Skeletal muscle cell (primary cell): ENCODE results near the gene RAD51B.

Experiments used
- DNase-seq: peaks from one replicate; pipeline ENCODE4 v3.0.0-alpha.2; 2010; ENCODE audit warnings: low read depth
- H3K4me3 ChIP-seq: 2 replicates; pipeline ENCODE4 v1.5.1; 2011; ENCODE audit warnings: low read depth, mild to moderate bottlenecking, control low read depth, low read length, moderate library complexity

The RAD51B gene

GRCh38 chr14:67821121-67821520 is 1.5 kb downstream of the RAD51B start:
- no peak for DNase-seq
- no peak overlapping the region for H3K4me3 ChIP-seq

- no peak overlapping the region for H3K4me3 ChIP-seq
- no peak for DNase-seq
Measured at GRCh38 chr14:67831113-67831512, 11.5 kb downstream of the RAD51B start.

- DNase-seq, result no peak
- H3K4me3 ChIP-seq, result no peak overlapping the region
Measured at GRCh38 chr14:67833403-67833802, 13.8 kb downstream of the RAD51B start.

DNA sequence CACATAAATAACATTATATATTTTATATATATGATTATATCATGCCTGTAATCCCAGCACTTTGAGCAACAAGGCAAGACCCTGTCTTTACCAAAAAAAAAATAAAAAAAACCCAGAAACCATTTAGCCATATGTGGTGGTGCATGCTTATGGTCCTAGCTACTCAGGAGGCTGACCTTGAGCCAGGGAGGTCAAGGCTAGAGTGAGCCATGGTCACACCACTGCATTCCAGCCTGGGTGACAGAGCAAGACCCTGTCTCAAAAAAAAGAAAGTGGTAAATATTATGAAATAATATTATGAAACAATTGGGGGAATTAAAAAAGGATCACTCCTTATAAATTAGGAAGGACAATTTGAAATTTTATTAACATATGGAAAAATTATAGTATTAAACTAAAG is 16.0 kb downstream of the RAD51B start:
- H3K4me3 ChIP-seq, result no peak overlapping the region
- DNase-seq, result no peak

DNA sequence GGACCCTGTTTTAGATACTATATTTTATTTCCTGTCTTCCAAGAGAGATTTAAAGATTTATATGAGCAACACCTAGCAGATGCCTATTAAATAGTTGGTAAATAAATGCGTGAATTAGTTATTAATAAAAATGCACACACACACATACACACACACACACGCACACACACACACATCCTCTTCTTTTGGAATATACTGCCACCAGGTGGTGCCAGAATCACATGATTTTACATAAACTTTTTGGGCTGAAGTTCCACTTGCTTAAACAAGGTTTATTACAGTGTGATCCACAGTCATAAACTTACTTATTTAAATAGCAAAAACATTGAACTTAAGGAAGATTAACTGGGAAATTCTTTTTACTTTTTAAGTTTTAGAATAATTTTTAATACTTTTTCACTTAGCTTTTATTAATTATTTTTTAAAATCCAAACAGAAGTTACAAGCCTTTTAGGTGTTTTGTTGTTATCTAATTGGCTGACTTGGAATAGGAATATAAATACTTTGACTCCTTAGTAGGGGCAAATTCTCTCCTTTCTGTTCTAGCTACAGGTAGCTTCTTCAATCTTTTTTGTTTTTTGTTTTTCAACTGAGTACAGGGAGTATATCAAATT is 17.5 kb downstream of the RAD51B start:
- peak; percentile 56 for DNase-seq
- no peak overlapping the region for H3K4me3 ChIP-seq

DNA sequence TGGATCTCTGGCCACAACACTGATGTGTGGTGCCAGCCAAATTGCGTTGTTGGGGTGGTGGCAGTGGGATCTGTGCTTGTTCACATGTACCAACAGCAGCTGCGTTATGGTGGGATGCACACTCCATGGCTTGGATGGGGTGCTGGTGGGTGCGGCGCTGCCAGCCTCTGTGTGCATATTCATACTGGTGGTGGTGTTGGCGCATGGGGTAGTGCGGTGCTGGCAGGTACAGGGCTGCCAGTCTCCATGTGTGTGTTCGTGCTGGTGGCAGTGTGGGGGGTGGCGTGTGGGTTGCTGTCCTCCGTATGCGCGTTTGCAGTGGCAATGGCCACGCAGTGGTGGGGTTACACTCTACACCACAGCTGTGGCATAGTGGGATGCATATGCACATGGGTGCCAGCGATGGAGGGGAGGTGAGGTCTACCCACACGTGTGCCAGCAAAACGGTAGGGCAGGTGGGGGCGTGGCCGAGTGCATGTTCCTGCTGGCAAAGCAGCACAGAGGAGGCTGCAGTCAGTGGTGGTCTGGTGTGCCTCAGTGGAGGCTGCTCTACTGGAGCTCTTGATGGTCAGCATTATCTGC is 26.5 kb downstream of the RAD51B start:
- no peak overlapping the region for H3K4me3 ChIP-seq
- no peak for DNase-seq

DNA sequence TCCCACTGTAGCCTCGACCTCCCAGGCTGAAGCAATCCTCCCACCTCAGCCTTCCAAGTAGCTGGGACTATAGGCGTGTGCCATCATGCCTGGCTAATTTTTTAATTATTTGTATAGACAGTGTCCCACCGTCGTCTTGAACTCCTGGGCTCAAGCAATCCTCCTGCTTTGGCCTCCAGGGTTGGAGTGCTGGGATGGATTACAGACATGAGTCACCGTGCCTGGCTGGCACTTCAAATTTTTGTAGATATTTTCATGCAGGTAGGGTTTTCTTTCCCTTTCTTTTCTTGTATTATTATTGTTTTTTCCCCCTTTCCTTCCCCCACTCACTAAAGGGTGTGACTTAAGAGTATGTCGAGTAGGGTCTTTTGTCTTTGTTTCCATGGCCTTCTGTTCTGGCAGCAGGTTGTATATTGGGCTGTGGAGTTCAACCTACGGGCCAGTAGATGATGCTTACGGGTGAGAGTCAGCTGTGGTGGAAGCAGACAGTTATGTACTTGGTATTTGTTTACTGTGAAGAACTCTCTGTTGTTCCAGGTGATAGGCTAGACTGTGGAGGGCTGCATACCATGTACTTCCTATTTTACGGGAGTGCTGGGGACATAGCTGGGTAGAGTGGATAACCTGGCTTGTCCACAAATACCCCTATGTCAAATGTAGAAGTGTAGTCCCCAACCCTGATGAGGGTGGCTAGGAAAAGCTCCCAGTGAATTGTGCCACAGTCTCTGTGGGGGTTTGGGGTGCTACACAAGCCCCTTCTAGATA is 30.7 kb downstream of the RAD51B start:
- no peak overlapping the region for H3K4me3 ChIP-seq
- DNase-seq, result no peak

GRCh38 chr14:67851785-67852410 is 32.3 kb downstream of the RAD51B start:
- no peak overlapping the region for H3K4me3 ChIP-seq
- DNase-seq, result no peak

GRCh38 chr14:67852926-67853604 is 33.5 kb downstream of the RAD51B start:
- DNase-seq, result no peak
- H3K4me3 ChIP-seq, result no peak overlapping the region

DNA sequence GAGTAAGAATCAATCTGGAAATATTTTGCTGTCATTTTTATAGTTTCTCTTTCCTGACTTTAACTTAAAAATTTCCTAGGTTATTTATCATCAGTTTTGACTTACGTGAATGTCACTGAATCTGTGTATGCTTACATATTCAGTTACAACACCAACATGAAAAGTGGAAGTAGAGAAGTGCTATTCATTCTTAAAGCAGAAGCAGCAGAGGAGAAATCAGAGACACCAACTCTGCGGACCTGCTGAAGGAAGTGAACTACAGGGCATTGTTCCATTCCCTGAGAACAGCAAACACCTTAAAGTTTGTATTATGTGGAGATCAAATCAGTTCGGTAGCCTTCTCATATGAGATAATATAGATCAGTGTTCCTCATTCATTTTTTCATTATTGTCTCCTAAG is 34.1 kb downstream of the RAD51B start:
- no peak for DNase-seq
- H3K4me3 ChIP-seq, result no peak overlapping the region

- DNase-seq, result no peak
Measured at GRCh38 chr14:67856827-67857226, 37.2 kb downstream of the RAD51B start.

GRCh38 chr14:67857778-67858350 is 38.3 kb downstream of the RAD51B start:
- no peak for DNase-seq

More at GRCh38 chr14:67856827-67857226, 37.2 kb downstream of the RAD51B start:
- H3K4me3 ChIP-seq, result no peak overlapping the region

GRCh38 chr14:67859169-67859749 is 39.7 kb downstream of the RAD51B start:
- no peak overlapping the region for H3K4me3 ChIP-seq
- DNase-seq, result no peak

More at GRCh38 chr14:67857778-67858350, 38.3 kb downstream of the RAD51B start:
- H3K4me3 ChIP-seq, result no peak overlapping the region

DNA sequence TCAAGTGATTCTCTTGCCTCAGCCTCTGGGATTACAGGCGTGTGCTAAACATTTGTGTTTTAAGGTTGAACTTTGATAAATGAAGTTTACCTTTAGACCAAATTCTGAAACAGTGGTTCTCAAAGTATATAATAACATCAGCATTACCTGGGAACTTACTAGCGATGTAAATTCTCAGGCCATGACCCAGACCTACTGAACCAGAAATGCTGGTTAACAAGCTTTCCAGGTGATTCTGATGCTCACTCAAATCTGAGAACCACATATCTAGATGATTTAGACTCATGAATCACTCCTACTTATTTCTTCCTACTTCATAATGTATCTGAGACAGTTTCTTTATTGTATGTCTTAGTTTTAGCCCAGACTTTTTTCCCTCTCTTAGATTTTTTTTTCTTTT is 43.6 kb downstream of the RAD51B start:
- no peak overlapping the region for H3K4me3 ChIP-seq

GRCh38 chr14:67875175-67876006 is 55.8 kb downstream of the RAD51B start:
- H3K4me3 ChIP-seq, result no peak overlapping the region
- DNase-seq, result no peak

More for the DNA sequence above, 43.6 kb downstream of the RAD51B start:
- no peak for DNase-seq

- no peak for DNase-seq
- no peak overlapping the region for H3K4me3 ChIP-seq
Measured at GRCh38 chr14:67879026-67879425, 59.4 kb downstream of the RAD51B start.

GRCh38 chr14:67881225-67881624 is 61.6 kb downstream of the RAD51B start:
- DNase-seq, result no peak
- no peak overlapping the region for H3K4me3 ChIP-seq

DNA sequence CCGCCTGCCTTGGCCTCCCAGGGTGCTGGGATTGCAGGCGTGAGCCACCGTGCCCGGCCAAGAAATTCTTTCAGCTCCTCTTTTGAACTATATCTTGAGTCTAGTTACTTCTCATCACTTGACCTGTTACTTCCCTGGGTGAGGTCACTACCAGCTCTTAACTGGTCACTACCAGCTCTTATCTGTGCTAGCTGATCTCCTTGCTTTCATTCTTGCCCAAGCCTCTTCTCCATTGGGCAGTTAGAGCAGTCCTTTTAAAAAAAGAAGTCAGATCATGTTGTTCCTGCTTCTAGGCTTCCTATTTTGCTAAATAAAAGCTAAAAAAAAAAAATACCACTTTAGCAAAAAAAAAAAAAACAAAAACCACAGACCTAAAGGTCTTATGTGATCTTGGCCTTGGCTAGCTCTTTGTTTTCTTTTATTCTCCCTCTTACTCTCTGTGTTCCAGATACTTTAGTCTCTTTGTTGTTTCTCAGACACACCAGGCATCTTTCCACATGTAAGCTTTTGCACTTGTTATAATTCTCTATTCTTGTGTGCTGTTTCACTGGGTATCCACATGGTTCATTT is 63.5 kb downstream of the RAD51B start:
- DNase-seq, result no peak
- no peak overlapping the region for H3K4me3 ChIP-seq
